Testis (tissue), 2 donors: ENCODE data around the gene NUCB2.

Source experiments
- POLR2A ChIP-seq: fragments of 450-650 bp; IDR thresholded peaks from one replicate; pipeline ENCODE4 v1.6.1; 2017; ENCODE audit warnings: antibody characterized with exemption, mild to moderate bottlenecking, moderate library complexity
- TF ChIP-seq, protein P1 (sequence below), 3 experiments: fragments of 450-650 bp in 2 of 3; fragments of 200-600 bp in 1 of 3; sonication (generic) in 1 of 3; IDR thresholded peaks; one replicate each; pipeline ENCODE4 v1.5.1; 2016 to 2019; ENCODE audit warnings: antibody characterized with exemption in 3 of 3, mild to moderate bottlenecking in 2 of 3, moderate library complexity in 1 of 3

DNA sequence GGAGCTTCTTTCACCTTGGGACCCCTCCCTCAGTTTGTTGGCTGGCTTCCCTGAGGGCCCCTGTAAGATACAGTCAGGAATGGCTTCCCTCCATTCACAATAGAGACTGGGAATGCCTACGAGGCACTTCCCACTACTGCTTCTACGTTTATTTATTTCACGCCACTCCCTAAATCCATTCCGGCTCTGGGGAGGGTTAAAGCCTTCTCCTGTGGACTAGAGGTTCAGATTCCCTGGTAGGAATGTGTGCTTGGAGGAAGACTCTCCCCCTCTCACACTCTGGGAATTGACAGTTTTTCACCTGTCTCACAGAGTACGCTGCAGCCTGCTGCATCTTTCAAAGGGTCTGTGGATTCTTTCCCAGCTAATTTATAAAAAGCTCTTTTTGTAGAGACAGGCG lies 3.3 kb upstream of the NUCB2 start:
- TF ChIP-seq, protein P1, sequence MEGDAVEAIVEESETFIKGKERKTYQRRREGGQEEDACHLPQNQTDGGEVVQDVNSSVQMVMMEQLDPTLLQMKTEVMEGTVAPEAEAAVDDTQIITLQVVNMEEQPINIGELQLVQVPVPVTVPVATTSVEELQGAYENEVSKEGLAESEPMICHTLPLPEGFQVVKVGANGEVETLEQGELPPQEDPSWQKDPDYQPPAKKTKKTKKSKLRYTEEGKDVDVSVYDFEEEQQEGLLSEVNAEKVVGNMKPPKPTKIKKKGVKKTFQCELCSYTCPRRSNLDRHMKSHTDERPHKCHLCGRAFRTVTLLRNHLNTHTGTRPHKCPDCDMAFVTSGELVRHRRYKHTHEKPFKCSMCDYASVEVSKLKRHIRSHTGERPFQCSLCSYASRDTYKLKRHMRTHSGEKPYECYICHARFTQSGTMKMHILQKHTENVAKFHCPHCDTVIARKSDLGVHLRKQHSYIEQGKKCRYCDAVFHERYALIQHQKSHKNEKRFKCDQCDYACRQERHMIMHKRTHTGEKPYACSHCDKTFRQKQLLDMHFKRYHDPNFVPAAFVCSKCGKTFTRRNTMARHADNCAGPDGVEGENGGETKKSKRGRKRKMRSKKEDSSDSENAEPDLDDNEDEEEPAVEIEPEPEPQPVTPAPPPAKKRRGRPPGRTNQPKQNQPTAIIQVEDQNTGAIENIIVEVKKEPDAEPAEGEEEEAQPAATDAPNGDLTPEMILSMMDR (IDR thresholded peaks at IDR 0.05), result no peak
- TF ChIP-seq POLR2A, result no peak
